MM.1S (cell line): ENCODE measurements around the gene SMC3.
A peak's percentile ranks its signal among the peaks of the same experiment; 100 is the strongest.

Source experiments
- DNase-seq: peaks from one replicate; pipeline ENCODE4 v3.0.0-alpha.2; 2015
- H2AFZ ChIP-seq: fragments of 300-600 bp; sonication (generic); 2 replicates; pipeline ENCODE4 v1.6.0; 2016; ENCODE audit warnings: antibody characterized with exemption, low read length
- H3F3A ChIP-seq: fragments of 300-600 bp; sonication (generic); 2 replicates; pipeline ENCODE4 v1.6.1; 2016; ENCODE audit warnings: mild to moderate bottlenecking, antibody characterized with exemption, low read length, moderate library complexity, mixed read lengths; ENCODE audit not compliant: insufficient read depth
- H3K27ac ChIP-seq: fragments of 300-600 bp; sonication (generic); 2 replicates; pipeline ENCODE4 v1.5.1; 2016; ENCODE audit warnings: mild to moderate bottlenecking, low read length
- H3K27me3 ChIP-seq: fragments of 300-600 bp; sonication (generic); replicated peaks from 2 replicates; pipeline ENCODE4 v1.6.0; 2016; ENCODE audit warnings: low read length; ENCODE audit not compliant: insufficient read depth
- H3K36me3 ChIP-seq: fragments of 300-600 bp; sonication (generic); replicated peaks from 2 replicates; pipeline ENCODE4 v1.6.1; 2016; ENCODE audit warnings: mild to moderate bottlenecking, low read length, mixed read lengths; ENCODE audit not compliant: insufficient read depth
- H3K4me1 ChIP-seq: fragments of 300-600 bp; sonication (generic); 2 replicates; pipeline ENCODE4 v1.6.1; 2016; ENCODE audit warnings: low read length, mixed read lengths
- H3K4me2 ChIP-seq: fragments of 300-600 bp; sonication (generic); 2 replicates; pipeline ENCODE4 v1.6.0; 2016; ENCODE audit warnings: low read depth, low read length
- H3K4me3 ChIP-seq: fragments of 300-600 bp; sonication (generic); 2 replicates; pipeline ENCODE4 v1.5.1; 2016; ENCODE audit warnings: low read length, mixed read lengths
- H3K79me2 ChIP-seq: fragments of 300-600 bp; sonication (generic); 2 replicates; pipeline ENCODE4 v1.6.1; 2016; ENCODE audit warnings: mixed run types, low read length, mixed read lengths
- H3K9ac ChIP-seq: fragments of 300-600 bp; sonication (generic); 2 replicates; pipeline ENCODE4 v1.6.1; 2016; ENCODE audit warnings: low read length, mixed read lengths
- H3K9me2 ChIP-seq: fragments of 300-600 bp; sonication (generic); replicated peaks from 2 replicates; pipeline ENCODE4 v1.6.1; 2016; ENCODE audit warnings: mild to moderate bottlenecking, low read length, mixed read lengths; ENCODE audit not compliant: insufficient read depth
- H3K9me3 ChIP-seq: fragments of 300-600 bp; sonication (generic); replicated peaks from 2 replicates; pipeline ENCODE4 v1.6.1; 2016; ENCODE audit warnings: mild to moderate bottlenecking, low read length, mixed read lengths; ENCODE audit not compliant: insufficient read depth
- H4K20me1 ChIP-seq: fragments of 300-600 bp; sonication (generic); 2 replicates; pipeline ENCODE4 v1.6.1; 2016; ENCODE audit warnings: mild to moderate bottlenecking, low read length, moderate library complexity, mixed read lengths; ENCODE audit not compliant: insufficient read depth
- EZH2 ChIP-seq: fragments of 300-600 bp; sonication (generic); optimal IDR thresholded peaks from 2 replicates; pipeline ENCODE3; 2017; ENCODE audit warnings: low read depth, mild to moderate bottlenecking, antibody characterized with exemption, low read length, mixed read lengths
- EZH2phosphoT487 ChIP-seq: fragments of 300-600 bp; sonication (generic); IDR thresholded peaks from 2 replicates; pipeline ENCODE4 v1.6.1; 2018; ENCODE audit warnings: antibody characterized with exemption, low read length
- TF ChIP-seq, protein P1 (sequence below): fragments of 300-600 bp; sonication (generic); IDR thresholded peaks from 2 replicates; pipeline ENCODE4 v1.5.1; 2016; ENCODE audit warnings: antibody characterized with exemption, low read length, mixed read lengths

Gene SMC3

DNA sequence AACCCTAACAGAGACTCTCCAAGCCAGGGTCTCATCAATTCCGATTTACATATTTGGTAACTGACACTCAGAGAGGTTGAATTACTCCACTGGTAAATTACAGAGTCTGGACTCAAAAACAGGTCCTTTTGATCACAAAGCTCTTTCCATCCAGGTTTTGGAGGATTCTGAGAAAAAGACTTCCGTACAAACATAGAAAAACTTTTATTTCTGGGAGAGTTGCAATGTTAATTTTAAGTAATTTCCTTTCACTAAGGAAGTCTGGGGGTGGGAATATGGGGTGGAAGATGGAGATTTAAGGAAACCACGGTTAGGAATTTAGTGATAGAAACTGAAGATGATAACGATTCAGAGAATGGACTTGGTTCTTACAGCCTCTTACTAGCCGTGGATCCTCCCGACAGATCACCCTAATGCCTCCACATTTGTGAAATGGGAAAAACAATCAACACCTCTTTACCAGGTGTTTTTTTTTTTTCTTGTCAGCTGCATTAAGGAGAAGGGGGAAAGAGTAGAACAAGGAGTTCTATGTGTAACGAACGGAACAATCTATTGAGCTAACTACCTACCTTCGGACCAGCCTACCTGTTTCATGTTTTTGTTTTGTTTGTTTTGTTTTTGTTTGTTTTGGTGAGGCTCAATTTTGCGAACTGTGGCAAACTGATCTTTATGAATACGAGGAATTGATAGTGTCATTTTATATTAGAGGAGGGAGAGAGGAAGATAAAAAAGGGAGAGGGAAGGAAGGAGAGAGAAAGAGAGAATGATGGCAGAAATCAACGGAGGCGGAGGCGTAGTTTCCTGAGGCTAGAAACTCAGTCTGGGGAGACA, 74.9 kb downstream of the SMC3 start:
- Histone ChIP-seq H4K20me1 (no peaks in the 10 kb centered on the region), H3K4me1 (no peaks in the 10 kb centered on the region), H3K27me3 (peaks cover 13% of the 10 kb centered on the region), H3K9ac (no peak overlapping the region), H3K9me2 (no peaks in the 10 kb centered on the region), H3K79me2 (no peaks in the 10 kb centered on the region), H3K9me3 (no peaks in the 10 kb centered on the region), H3K36me3 (no peaks in the 10 kb centered on the region), H3K4me2 (no peak overlapping the region), H3K4me3 (no peak overlapping the region), H2AFZ (no peak overlapping the region), H3F3A (no peaks in the 10 kb centered on the region), H3K27ac (no peak overlapping the region)
- TF ChIP-seq EZH2phosphoT487 (no peak), EZH2 (no peak)
- TF ChIP-seq, protein P1, sequence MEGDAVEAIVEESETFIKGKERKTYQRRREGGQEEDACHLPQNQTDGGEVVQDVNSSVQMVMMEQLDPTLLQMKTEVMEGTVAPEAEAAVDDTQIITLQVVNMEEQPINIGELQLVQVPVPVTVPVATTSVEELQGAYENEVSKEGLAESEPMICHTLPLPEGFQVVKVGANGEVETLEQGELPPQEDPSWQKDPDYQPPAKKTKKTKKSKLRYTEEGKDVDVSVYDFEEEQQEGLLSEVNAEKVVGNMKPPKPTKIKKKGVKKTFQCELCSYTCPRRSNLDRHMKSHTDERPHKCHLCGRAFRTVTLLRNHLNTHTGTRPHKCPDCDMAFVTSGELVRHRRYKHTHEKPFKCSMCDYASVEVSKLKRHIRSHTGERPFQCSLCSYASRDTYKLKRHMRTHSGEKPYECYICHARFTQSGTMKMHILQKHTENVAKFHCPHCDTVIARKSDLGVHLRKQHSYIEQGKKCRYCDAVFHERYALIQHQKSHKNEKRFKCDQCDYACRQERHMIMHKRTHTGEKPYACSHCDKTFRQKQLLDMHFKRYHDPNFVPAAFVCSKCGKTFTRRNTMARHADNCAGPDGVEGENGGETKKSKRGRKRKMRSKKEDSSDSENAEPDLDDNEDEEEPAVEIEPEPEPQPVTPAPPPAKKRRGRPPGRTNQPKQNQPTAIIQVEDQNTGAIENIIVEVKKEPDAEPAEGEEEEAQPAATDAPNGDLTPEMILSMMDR: no peak
- DNase-seq: no peak

DNA sequence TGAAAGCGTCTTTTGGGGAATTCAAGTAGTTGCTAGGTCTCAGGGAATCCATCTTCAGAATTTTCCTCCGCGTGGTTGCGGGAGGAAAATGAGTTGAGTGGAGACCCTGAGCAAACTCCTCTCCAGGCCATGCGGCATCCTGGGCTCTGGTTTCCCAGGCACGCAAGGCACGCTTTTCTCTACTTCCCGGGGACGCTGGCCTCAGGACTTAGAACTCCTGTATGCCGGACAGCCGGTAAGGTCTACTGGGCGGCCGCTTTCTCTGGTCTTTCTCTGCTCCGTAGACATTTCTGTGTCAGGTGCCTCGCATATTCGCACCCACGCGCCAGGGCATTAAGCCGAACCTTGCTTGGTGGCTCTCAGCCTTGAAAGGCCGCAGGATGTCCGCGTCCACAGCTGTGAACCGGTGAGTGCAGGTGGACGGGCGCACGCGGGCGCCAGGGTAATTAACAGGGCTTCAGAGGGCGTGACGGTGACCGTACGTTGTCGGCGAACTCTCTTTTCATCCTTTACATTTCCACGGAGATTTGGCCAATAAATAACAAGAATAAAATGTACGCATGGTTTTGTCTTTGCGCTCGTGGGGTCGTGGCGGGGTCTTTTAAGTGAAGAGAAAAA, 75.6 kb downstream of the SMC3 start:
- H3K4me3 ChIP-seq: peak overlapping the region; percentile 40
- H3K4me2 ChIP-seq: peak overlapping the region; percentile 66
- H3K36me3 ChIP-seq: no peaks in the 10 kb centered on the region
- no peaks in the 10 kb centered on the region for H3K79me2 ChIP-seq
- no peak for DNase-seq
- H3K9me3 ChIP-seq: no peaks in the 10 kb centered on the region
- H3K27me3 ChIP-seq: peaks cover 13% of the 10 kb centered on the region
- H2AFZ ChIP-seq: no peak overlapping the region
- H3K9me2 ChIP-seq: no peaks in the 10 kb centered on the region
- H3K27ac ChIP-seq: no peak overlapping the region
- H3K4me1 ChIP-seq: no peaks in the 10 kb centered on the region
- no peaks in the 10 kb centered on the region for H3F3A ChIP-seq
- H4K20me1 ChIP-seq: no peaks in the 10 kb centered on the region
- TF ChIP-seq EZH2phosphoT487 (no peak), EZH2 (no peak)
- TF ChIP-seq, protein P1: no peak
- no peak overlapping the region for H3K9ac ChIP-seq

DNA sequence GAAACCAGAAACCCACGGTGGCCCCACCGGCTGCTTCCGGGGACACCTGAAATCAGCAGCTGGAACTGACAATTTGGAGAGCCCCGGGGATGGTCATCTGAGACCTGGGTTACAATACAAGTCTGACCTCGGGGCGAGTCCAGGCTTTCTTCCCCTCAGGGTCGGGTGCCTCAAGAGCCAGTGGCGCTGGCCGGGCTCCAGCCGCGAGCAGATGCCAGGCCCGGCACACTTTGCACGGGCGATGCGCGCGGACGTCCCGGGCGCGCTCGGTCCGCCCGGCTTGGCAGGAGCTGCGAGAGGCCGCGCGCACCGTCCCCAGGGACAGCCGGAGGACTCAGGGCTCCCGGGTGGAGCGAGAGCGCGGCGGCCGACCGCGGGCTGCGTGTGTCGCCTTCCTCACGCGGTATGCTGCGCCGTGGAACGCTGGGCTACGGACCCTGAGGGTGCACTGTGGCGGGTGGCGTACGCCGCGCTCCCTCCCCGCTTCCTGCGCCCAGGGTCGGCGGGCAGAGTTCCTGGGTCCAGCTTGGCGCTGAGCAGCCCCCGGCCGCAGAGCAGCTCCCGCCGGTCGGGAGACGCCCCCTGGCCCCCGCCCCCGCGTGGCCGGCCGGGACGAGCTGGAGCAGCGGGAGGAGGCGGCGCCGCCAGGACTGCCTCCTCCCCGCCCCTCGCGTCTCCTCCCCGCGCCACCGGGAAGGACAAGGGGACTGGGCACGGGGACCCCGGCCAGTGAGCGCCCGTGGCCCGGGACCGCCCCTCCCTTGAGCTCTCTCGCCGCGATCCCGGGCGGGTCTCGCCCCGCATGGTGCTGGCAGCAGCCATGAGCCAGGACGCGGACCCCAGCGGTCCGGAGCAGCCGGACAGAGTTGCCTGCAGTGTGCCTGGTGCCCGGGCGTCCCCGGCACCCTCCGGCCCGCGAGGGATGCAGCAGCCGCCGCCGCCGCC, 76.4 kb downstream of the SMC3 start, which contains the start of gene RBM20:
TSS of gene RBM20 (plus strand) at position 684 of the 945 bp plus-strand sequence. CDS start at position 803, 119 bp downstream.
- Histone ChIP-seq H3K4me1 (no peaks in the 10 kb centered on the region), H3K36me3 (no peaks in the 10 kb centered on the region), H4K20me1 (no peaks in the 10 kb centered on the region), H3K27ac (no peak within 1 kb of the TSS), H2AFZ (peak within 1 kb of the TSS; percentile 46), H3K4me3 (peak within 1 kb of the TSS; percentile 40), H3K9me3 (no peaks in the 10 kb centered on the region), H3K9me2 (no peaks in the 10 kb centered on the region), H3F3A (no peaks in the 10 kb centered on the region), H3K27me3 (peaks cover 13% of the 10 kb centered on the region), H3K9ac (no peak within 1 kb of the TSS), H3K4me2 (peak within 1 kb of the TSS; percentile 66), H3K79me2 (no peaks in the 10 kb centered on the region)
- no peak for TF ChIP-seq EZH2phosphoT487
- TF ChIP-seq EZH2: no peak
- TF ChIP-seq, protein P1: no peak
- no peak for DNase-seq
